K562 (cell line): Measurements from ENCODE around the gene RASL12. TPM values are rescaled to one million over a fixed set of nuclear protein-coding genes. Genes with fewer than 3 reads are reported as not detected.

Experiments used
- ATAC-seq: fragments of 200-7000 bp; cut with Tn5 transposase; 3 replicates; pipeline ENCODE4 v1.9.1; 2020; ENCODE audit warnings: moderate library complexity
- BruUV-seq: library from RNA; stranded (reverse); fragments of 400-500 nt; replicated peaks from 2 replicates; lab custom pipeline; 2021; lab: Mats Ljungman, UMichigan
- CTCF ChIA-PET: fragments of 300-600 bp; formaldehyde crosslinking; extraction: SDS; loops from one replicate; lab custom pipeline; 2021; ENCODE audit warnings: low intra/inter-chr PET ratio; lab: Yijun Ruan, JAX
- POLR2A ChIA-PET: fragments of 300-600, 350-650 bp; sonication (Branson Sonifier 250); formaldehyde crosslinking; extraction: SDS; loops from one replicate; lab custom pipeline; 2021; ENCODE audit warnings: antibody characterized with exemption, inconsistent platforms; lab: Yijun Ruan, JAX
- DNase-seq, 4 experiments: peaks; one replicate each; pipeline versions ENCODE4 v3.0.0 to v3.0.0-alpha.2; 2011 to 2018; ENCODE audit warnings: low spot score in 3 of 4, mixed read lengths in 3 of 4; ENCODE audit errors: extremely low read depth in 1 of 4
- FAIRE-seq: peaks from 2 replicates; lab custom pipeline; 2011; peaks lifted over from hg19 to GRCh38; lab: Jason Lieb, UNC
- H2AFZ ChIP-seq: 2 replicates; pipeline ENCODE4 v1.6.0; 2011; ENCODE audit warnings: low read depth, low read length, control low read depth, inconsistent platforms
- H3K27ac ChIP-seq: fragments of 200-600 bp; 3 replicates; pipeline ENCODE4 v1.8.0; 2011; ENCODE audit warnings: low read depth, mild to moderate bottlenecking, control low read depth, inconsistent platforms, low read length, moderate library complexity, mixed read lengths; ENCODE audit errors: extremely low read depth
- H3K27me3 ChIP-seq, 2 experiments: fragments of 300-600 bp in 1 of 2; 2 replicates in 1 of 2; 3 replicates in 1 of 2; pipeline versions ENCODE4 v1.6.0 to v1.8.0; 2011; ENCODE audit warnings: inconsistent platforms in 2 of 2, low read length in 2 of 2, mild to moderate bottlenecking in 1 of 2, mixed read lengths in 1 of 2, moderate library complexity in 1 of 2; ENCODE audit not compliant: control insufficient read depth in 2 of 2, insufficient read depth in 2 of 2
- H3K36me3 ChIP-seq: fragments of 300-600 bp; 3 replicates; pipeline ENCODE4 v1.8.0; 2011; ENCODE audit warnings: mild to moderate bottlenecking, low read length, inconsistent platforms; ENCODE audit not compliant: control insufficient read depth, insufficient read depth
- H3K4me1 ChIP-seq, 2 experiments: fragments of 200-600 bp in 1 of 2; replicated peaks in 1 of 2; 2 replicates in 1 of 2; 3 replicates in 1 of 2; pipeline versions ENCODE4 v1.5.1 to v1.8.0; 2011; ENCODE audit warnings: inconsistent platforms in 2 of 2, low read length in 2 of 2, mild to moderate bottlenecking in 1 of 2, mixed read lengths in 1 of 2, moderate library complexity in 1 of 2; ENCODE audit not compliant: control insufficient read depth in 2 of 2, insufficient read depth in 2 of 2
- H3K4me2 ChIP-seq: 2 replicates; pipeline ENCODE4 v1.6.1; 2011; ENCODE audit warnings: low read length, control low read depth, inconsistent platforms, mixed read lengths; ENCODE audit not compliant: insufficient read depth
- H3K4me3 ChIP-seq: fragments of 200-600 bp; sonication (generic), shearing (Covaris generic); 2 replicates; pipeline ENCODE4 v1.5.1; 2016; ENCODE audit warnings: control low read depth, inconsistent platforms
- H3K79me2 ChIP-seq: fragments of 200-600 bp; 3 replicates; pipeline ENCODE4 v1.8.0; 2011; ENCODE audit warnings: low read length, inconsistent platforms; ENCODE audit not compliant: control insufficient read depth, insufficient read depth
- H3K9ac ChIP-seq, 2 experiments: 2 replicates each; pipeline versions ENCODE4 v1.6.0 to v1.6.1; 2011; ENCODE audit warnings: low read depth in 2 of 2, low read length in 2 of 2, control low read depth in 1 of 2, inconsistent platforms in 1 of 2, mild to moderate bottlenecking in 1 of 2, mixed read lengths in 1 of 2; ENCODE audit not compliant: insufficient read depth in 1 of 2
- H3K9me1 ChIP-seq: one replicate; pipeline ENCODE4 v1.6.0; 2011; ENCODE audit warnings: inconsistent platforms, mild to moderate bottlenecking, low read length, moderate library complexity; ENCODE audit not compliant: control insufficient read depth, insufficient read depth
- H3K9me3 ChIP-seq: replicated peaks from 2 replicates; pipeline ENCODE4 v1.5.1; 2011; ENCODE audit warnings: low read depth, low read length, inconsistent platforms; ENCODE audit not compliant: control insufficient read depth, insufficient read depth
- H4K20me1 ChIP-seq: replicated peaks from 2 replicates; pipeline ENCODE4 v1.6.1; 2011; ENCODE audit warnings: low read length, inconsistent platforms, mixed read lengths; ENCODE audit not compliant: control insufficient read depth, insufficient read depth
- BRD9 ChIP-seq: fragments of 450-650 bp; IDR thresholded peaks from 2 replicates; pipeline ENCODE4 v1.6.1; 2018; ENCODE audit warnings: low read depth; ENCODE audit not compliant: partially characterized antibody
- ESRRA ChIP-seq: fragments of 450-650 bp; IDR thresholded peaks from 2 replicates; pipeline ENCODE4 v1.6.1; 2014; ENCODE audit warnings: low read depth, mild to moderate bottlenecking, moderate library complexity, borderline replicate concordance
- ESRRB ChIP-seq: fragments of 250-450 bp; sonication (Bioruptor Pico); IDR thresholded peaks from 2 replicates; pipeline ENCODE4 v1.5.0; 2020; ENCODE audit warnings: mild to moderate bottlenecking, moderate library complexity, borderline replicate concordance
- GTF2E2 ChIP-seq: fragments of 200-800 bp; sonication (Bioruptor generic); IDR thresholded peaks from 2 replicates; pipeline ENCODE4 v1.6.1; 2016; ENCODE audit warnings: missing genetic modification characterization, missing compliant biosample characterization
- MEIS2 ChIP-seq: fragments of 450-650 bp; IDR thresholded peaks from 2 replicates; pipeline ENCODE4 v1.6.1; 2014; ENCODE audit warnings: mild to moderate bottlenecking; ENCODE audit not compliant: partially characterized antibody
- SMAD1 ChIP-seq: fragments of 150-350 bp; IDR thresholded peaks from 2 replicates; pipeline ENCODE4 v1.6.1; 2014; ENCODE audit warnings: low read length, low read depth; ENCODE audit not compliant: partially characterized antibody
- TEAD4 ChIP-seq, 2 experiments: sonication (generic) in 1 of 2; formaldehyde crosslinking in 1 of 2; IDR thresholded peaks; 2 replicates each; pipeline versions ENCODE4 v1.6.1 to v1.8.0; 2012 to 2022; ENCODE audit warnings: borderline replicate concordance in 1 of 2, inconsistent platforms in 1 of 2, low read length in 1 of 2, mild to moderate bottlenecking in 1 of 2, missing genetic modification reagents in 1 of 2
- ZFPM2 ChIP-seq: fragments of 250-450 bp; sonication (Bioruptor Pico); IDR thresholded peaks from 2 replicates; pipeline ENCODE4 v1.5.1; 2022; ENCODE audit warnings: mild to moderate bottlenecking
- ZNF12 ChIP-seq: sonication (generic); formaldehyde crosslinking; IDR thresholded peaks from 2 replicates; pipeline ENCODE4 v1.4.0; 2020; ENCODE audit warnings: mild to moderate bottlenecking, missing genetic modification reagents
- ZNF318 ChIP-seq, 2 experiments: fragments of 450-650 bp; IDR thresholded peaks; 2 replicates each; pipeline ENCODE4 v1.6.1; 2016; ENCODE audit warnings: mild to moderate bottlenecking in 2 of 2, borderline replicate concordance in 1 of 2, low read depth in 1 of 2, moderate library complexity in 1 of 2
- ZNF583 ChIP-seq: fragments of 250-450 bp; sonication (Bioruptor Pico); IDR thresholded peaks from 2 replicates; pipeline ENCODE4 v1.4.0; 2020
- WGBS: fragments of 100-300 bp; shearing (Covaris generic); methylation state at CpG from one replicate; pipeline ENCODE4 v1.1.6; 2016; ENCODE audit warnings: low coverage, mixed read lengths; ENCODE audit not compliant: insufficient coverage; ENCODE audit errors: missing lambda C conversion rate; 5-methylcytosine and 5-hydroxymethylcytosine counted together
- in situ Hi-C: fragments of 300-500 bp; cut with MboI; formaldehyde crosslinking; loops from 4 replicates; pipeline ENCODE4 v1.15.0; 2018; ENCODE audit warnings: inconsistent platforms, mixed read lengths
- intact Hi-C: fragments of 100-400 bp; cut with micrococcal nuclease; formaldehyde crosslinking; loops from 2 replicates; pipeline ENCODE4 v1.14.2; 2022
- polyA plus RNA-seq, 8 experiments: library from polyadenylated mRNA; depleted of rRNA in 4 of 8; stranded (reverse) in 5 of 8; unstranded in 3 of 8; fragments of >200 nt; fragmentation: Nextera tagmentation in 2 of 8; fragmentation: Illumina TruSeq in 1 of 8; extraction: Ambion mirVana in 2 of 8; extraction: Trizol in 1 of 8; gene quantifications; 2 replicates each; pipeline versions ENCODE4 v1.2.1 to v1.2.3, GENCODE V29; 2011 to 2014; ENCODE audit warnings: inconsistent platforms in 1 of 8, missing spikeins in 1 of 8
- total RNA-seq, 7 experiments: library from RNA; depleted of rRNA in 6 of 7; stranded (reverse); fragments of >200 nt in 6 of 7; fragmentation: Illumina TruSeq in 2 of 7; extraction: Trizol in 2 of 7; gene quantifications; 2 replicates each; pipeline versions ENCODE4 v1.2.1 to v1.2.3, GENCODE V29; 2011 to 2021; ENCODE audit warnings: low replicate concordance in 1 of 7

The RASL12 gene
- total and polyA plus RNA-seq, 9 of the 15 experiments (the other 6 are each of a cell fraction or from before 2014, with no cell fraction given), result not detected

GRCh38 chr15:65071381-65071811 is 3.6 kb upstream of the RASL12 start:
- H3K9ac ChIP-seq, result no peak overlapping the region; a peak in 1 of 4 replicates
- 0 out of 2 replicates have a peak, but pooled peaks cover 3% of the 10 kb centered on the region for H4K20me1 ChIP-seq
- no peak overlapping the region for H3K4me2 ChIP-seq
- intact Hi-C loops (no loop called here), in situ Hi-C loops (no loop called here)
- peaks cover 0 to 10% of the 10 kb centered on the region in 2 experiments; a peak in 1 of 5 replicates for H3K4me1 ChIP-seq
- H3K27me3 ChIP-seq, result peaks cover 8 to 36% of the 10 kb centered on the region in 2 experiments; a peak in 4 of 5 replicates
- ChIA-PET POLR2A (no interaction called here), CTCF (no interaction called here)
- BruUV-seq, result no TSS peak
- H3K79me2 ChIP-seq, result no peaks in the 10 kb centered on the region
- no peaks in the 10 kb centered on the region for H3K9me3 ChIP-seq
- H3K36me3 ChIP-seq, result no peaks in the 10 kb centered on the region
- H2AFZ ChIP-seq, result no peak overlapping the region
- no peak overlapping the region for H3K27ac ChIP-seq
- DNase-seq, result no peak
- no peak for ATAC-seq
- no peak overlapping the region for H3K4me3 ChIP-seq
- no peaks in the 10 kb centered on the region for H3K9me1 ChIP-seq
- TF ChIP-seq ESRRB (CRISPR knock-in tag), result no peak
- no peak for TF ChIP-seq MEIS2
- TF ChIP-seq SMAD1, result no peak
- TF ChIP-seq ZFPM2 (CRISPR knock-in tag), result no peak
- TF ChIP-seq ZNF583 (CRISPR knock-in tag), result no peak
- TF ChIP-seq ESRRA, result no peak
- TF ChIP-seq GTF2E2 (tag), result no peak
- TF ChIP-seq TEAD4 (IDR thresholded peaks at IDR 0.05; ENCODE audit: low read length), result no peak
- no peak for TF ChIP-seq TEAD4 (CRISPR knock-in tag; IDR thresholded peaks at IDR 0.05; ENCODE audit: borderline replicate concordance)
- no peak for TF ChIP-seq BRD9
- no peak for TF ChIP-seq ZNF12 (CRISPR knock-in tag)
- no peak for TF ChIP-seq ZNF318 (IDR thresholded peaks at IDR 0.05; ENCODE audit: borderline replicate concordance in 1 of 2, low read depth in 1 of 2)
- no peak for FAIRE-seq
- 7% methylated on average over 5 of the region's 5 CpGs for WGBS
